Astrocyte (in vitro differentiated cells and primary cell): ENCODE measurements around the gene DHRS3. TPM values are rescaled to one million over a fixed set of nuclear protein-coding genes. Genes with fewer than 3 reads are reported as not detected.

Experiments
- DNase-seq: peaks from one replicate; pipeline ENCODE4 v3.0.0-alpha.2; 2010; ENCODE audit warnings: low read depth
- FAIRE-seq: peaks from 2 replicates; lab custom pipeline; 2011; peaks lifted over from hg19 to GRCh38; lab: Jason Lieb, UNC
- H2AFZ ChIP-seq: 2 replicates; pipeline ENCODE4 v1.6.0; 2012; ENCODE audit warnings: low read depth, low read length, inconsistent platforms
- H3K27ac ChIP-seq: 2 replicates; pipeline ENCODE4 v1.5.1; 2011; ENCODE audit warnings: low read depth, low read length, inconsistent platforms
- H3K27me3 ChIP-seq: 2 replicates; pipeline ENCODE4 v1.6.0; 2011; ENCODE audit warnings: low read length, inconsistent platforms; ENCODE audit not compliant: insufficient read depth
- H3K36me3 ChIP-seq: 2 replicates; pipeline ENCODE4 v1.5.1; 2011; ENCODE audit warnings: low read length, inconsistent platforms; ENCODE audit not compliant: insufficient read depth
- H3K4me1 ChIP-seq: 2 replicates; pipeline ENCODE4 v1.5.1; 2011; ENCODE audit warnings: low read length, inconsistent platforms; ENCODE audit not compliant: insufficient read depth
- H3K4me2 ChIP-seq: 2 replicates; pipeline ENCODE4 v1.6.0; 2012; ENCODE audit warnings: low read length, inconsistent platforms
- H3K4me3 ChIP-seq: 2 replicates; pipeline ENCODE4 v1.5.1; 2011; ENCODE audit warnings: low read depth, mild to moderate bottlenecking, low read length, inconsistent platforms; ENCODE audit not compliant: insufficient read depth
- H3K79me2 ChIP-seq: 2 replicates; pipeline ENCODE4 v1.6.0; 2012; ENCODE audit warnings: mild to moderate bottlenecking, low read length, inconsistent platforms; ENCODE audit not compliant: insufficient read depth
- H3K9ac ChIP-seq: 2 replicates; pipeline ENCODE4 v1.6.0; 2012; ENCODE audit warnings: mild to moderate bottlenecking, low read length, inconsistent platforms
- H3K9me3 ChIP-seq: 2 replicates; pipeline ENCODE4 v1.5.1; 2012; ENCODE audit warnings: low read depth, mild to moderate bottlenecking, low read length, inconsistent platforms; ENCODE audit not compliant: insufficient read depth
- H4K20me1 ChIP-seq: 2 replicates; pipeline ENCODE4 v1.6.0; 2012; ENCODE audit warnings: low read length, inconsistent platforms; ENCODE audit not compliant: insufficient read depth
- H3K27ac Mint-ChIP-seq: one replicate; pipeline ENCODE4 v1.8.0; 2021; ENCODE audit warnings: mild to moderate bottlenecking, mixed read lengths; ENCODE audit not compliant: unreplicated experiment
- H3K27me3 Mint-ChIP-seq: one replicate; pipeline ENCODE4 v1.8.0; 2021; ENCODE audit warnings: low read depth, mixed read lengths; ENCODE audit not compliant: unreplicated experiment
- H3K36me3 Mint-ChIP-seq: one replicate; pipeline ENCODE4 v1.8.0; 2021; ENCODE audit warnings: low read depth, mixed read lengths; ENCODE audit not compliant: unreplicated experiment
- H3K4me1 Mint-ChIP-seq: one replicate; pipeline ENCODE4 v1.8.0; 2021; ENCODE audit warnings: low read depth, mixed read lengths; ENCODE audit not compliant: unreplicated experiment
- H3K4me3 Mint-ChIP-seq: one replicate; pipeline ENCODE4 v1.8.0; 2021; ENCODE audit warnings: mild to moderate bottlenecking, moderate library complexity, mixed read lengths; ENCODE audit not compliant: unreplicated experiment
- H3K9me3 Mint-ChIP-seq: one replicate; pipeline ENCODE4 v1.8.0; 2021; ENCODE audit warnings: mild to moderate bottlenecking, mixed read lengths; ENCODE audit not compliant: unreplicated experiment
- CTCF ChIP-seq: IDR thresholded peaks from 2 replicates; pipeline ENCODE4 v1.5.1; 2011; ENCODE audit warnings: low read depth, mild to moderate bottlenecking, inconsistent platforms, low read length, moderate library complexity; ENCODE audit not compliant: insufficient read depth
- EZH2 ChIP-seq: IDR thresholded peaks from 2 replicates; pipeline ENCODE4 v1.6.1; 2012; ENCODE audit warnings: mild to moderate bottlenecking, low read length, inconsistent platforms; ENCODE audit not compliant: insufficient read depth
- total RNA-seq: library from RNA; stranded (reverse); gene quantifications from 2 replicates; pipeline ENCODE4 v1.2.1, GENCODE V29; 2021

Gene DHRS3
- total RNA-seq, 1 donor from 2014 or later: 3.4 TPM

GRCh38 chr1:12580054-12580887 lies 37.7 kb downstream of the DHRS3 start:
- DNase-seq (no peak), FAIRE-seq (no peak)
- H3K27me3 ChIP-seq: no peaks in the 10 kb centered on the region
- no peak overlapping the region for H3K27ac ChIP-seq
- H3K9me3 Mint-ChIP-seq: no peaks in the 10 kb centered on the region
- peaks cover 26% of the 10 kb centered on the region for H4K20me1 ChIP-seq
- H3K36me3 Mint-ChIP-seq: no peaks in the 10 kb centered on the region
- peaks cover 2% of the 10 kb centered on the region for H3K4me1 Mint-ChIP-seq
- H3K9ac ChIP-seq: no peak overlapping the region
- no peak overlapping the region for H3K4me2 ChIP-seq
- H3K9me3 ChIP-seq: no peaks in the 10 kb centered on the region
- no peaks in the 10 kb centered on the region for H3K4me1 ChIP-seq
- no peaks in the 10 kb centered on the region for H3K27me3 Mint-ChIP-seq
- H3K4me3 ChIP-seq: no peak overlapping the region
- H2AFZ ChIP-seq: no peak overlapping the region
- TF ChIP-seq EZH2 (no peak), CTCF (no peak)
- H3K36me3 ChIP-seq: peaks cover 3% of the 10 kb centered on the region
- no peak overlapping the region for H3K27ac Mint-ChIP-seq
- no peak overlapping the region for H3K4me3 Mint-ChIP-seq
- H3K79me2 ChIP-seq: peaks cover 12% of the 10 kb centered on the region

GRCh38 chr1:12578860-12579422 lies 39.1 kb downstream of the DHRS3 start:
- FAIRE-seq: no peak
- H4K20me1 ChIP-seq: peaks cover 17% of the 10 kb centered on the region
- no peak overlapping the region for H3K4me2 ChIP-seq
- H3K27me3 ChIP-seq: no peaks in the 10 kb centered on the region
- Mint-ChIP-seq H3K36me3 (no peaks in the 10 kb centered on the region), H3K4me1 (peaks cover 2% of the 10 kb centered on the region), H3K27ac (no peak overlapping the region), H3K27me3 (no peaks in the 10 kb centered on the region), H3K4me3 (no peak overlapping the region), H3K9me3 (no peaks in the 10 kb centered on the region)
- H3K4me1 ChIP-seq: peaks cover 5% of the 10 kb centered on the region
- H3K9me3 ChIP-seq: no peaks in the 10 kb centered on the region
- H3K9ac ChIP-seq: no peak overlapping the region
- TF ChIP-seq CTCF: no peak
- TF ChIP-seq EZH2: no peak
- no peak overlapping the region for H3K4me3 ChIP-seq
- no peak overlapping the region for H2AFZ ChIP-seq
- no peak for DNase-seq
- H3K79me2 ChIP-seq: peaks cover 5% of the 10 kb centered on the region
- no peak overlapping the region for H3K27ac ChIP-seq
- H3K36me3 ChIP-seq: peaks cover 3% of the 10 kb centered on the region

- Histone ChIP-seq H2AFZ (no peak overlapping the region), H3K79me2 (no peaks in the 10 kb centered on the region), H3K9ac (no peak overlapping the region), H3K27me3 (no peaks in the 10 kb centered on the region), H3K9me3 (peaks cover 5% of the 10 kb centered on the region), H3K4me3 (no peak overlapping the region), H3K4me2 (no peak overlapping the region), H3K36me3 (peaks cover 3% of the 10 kb centered on the region), H4K20me1 (peaks cover 7% of the 10 kb centered on the region), H3K4me1 (peaks cover 22% of the 10 kb centered on the region), H3K27ac (no peak overlapping the region)
- H3K4me3 Mint-ChIP-seq: no peak overlapping the region
- FAIRE-seq: no peak
- H3K27me3 Mint-ChIP-seq: no peaks in the 10 kb centered on the region
- H3K4me1 Mint-ChIP-seq: peaks cover 7% of the 10 kb centered on the region
- TF ChIP-seq CTCF (no peak), EZH2 (no peak)
- H3K9me3 Mint-ChIP-seq: peaks cover 2% of the 10 kb centered on the region
- no peak for DNase-seq
- H3K27ac Mint-ChIP-seq: no peak overlapping the region
- peaks cover 6% of the 10 kb centered on the region for H3K36me3 Mint-ChIP-seq
Measured at GRCh38 chr1:12577020-12577419, 41.0 kb downstream of the DHRS3 start.
